Sigmoid colon (tissue), 4 donors: ENCODE data around the gene SMARCC1.

ENCODE experiments used
- EP300 ChIP-seq, 4 donors: sonication (generic); formaldehyde crosslinking; IDR thresholded peaks; one replicate each; pipeline ENCODE4 v1.6.1; 2017; ENCODE audit warnings: antibody characterized with exemption in 4 of 4
- POLR2A ChIP-seq, 2 donors: fragments of 450-650 bp; IDR thresholded peaks; one replicate each; pipeline ENCODE4 v1.6.1; 2016; ENCODE audit warnings: antibody characterized with exemption in 2 of 2, mild to moderate bottlenecking in 2 of 2, moderate library complexity in 2 of 2

- TF ChIP-seq POLR2A (IDR thresholded peaks at IDR 0.05) (no peak), EP300 (IDR thresholded peaks at IDR 0.05) (no peak)
Measured at GRCh38 chr3:47634996-47635395, 146.7 kb downstream of the SMARCC1 start.
